K562 (cell line): ENCODE results near the gene TFDP1. TPM values are rescaled to one million over a fixed set of nuclear protein-coding genes. Genes with fewer than 3 reads are reported as not detected.

Source experiments
- ATAC-seq: fragments of 200-7000 bp; cut with Tn5 transposase; 3 replicates; pipeline ENCODE4 v1.9.1; 2020; ENCODE audit warnings: moderate library complexity
- BruUV-seq: library from RNA; stranded (reverse); fragments of 400-500 nt; replicated peaks from 2 replicates; lab custom pipeline; 2021; lab: Mats Ljungman, UMichigan
- CTCF ChIA-PET: fragments of 300-600 bp; formaldehyde crosslinking; extraction: SDS; loops from one replicate; lab custom pipeline; 2021; ENCODE audit warnings: low intra/inter-chr PET ratio; lab: Yijun Ruan, JAX
- POLR2A ChIA-PET: fragments of 300-600, 350-650 bp; sonication (Branson Sonifier 250); formaldehyde crosslinking; extraction: SDS; loops from one replicate; lab custom pipeline; 2021; ENCODE audit warnings: antibody characterized with exemption, inconsistent platforms; lab: Yijun Ruan, JAX
- DNase-seq, 4 experiments: peaks; one replicate each; pipeline versions ENCODE4 v3.0.0 to v3.0.0-alpha.2; 2011 to 2018; ENCODE audit warnings: low spot score in 3 of 4, mixed read lengths in 3 of 4; ENCODE audit errors: extremely low read depth in 1 of 4
- FAIRE-seq: peaks from 2 replicates; lab custom pipeline; 2011; peaks lifted over from hg19 to GRCh38; lab: Jason Lieb, UNC
- H2AFZ ChIP-seq: 2 replicates; pipeline ENCODE4 v1.6.0; 2011; ENCODE audit warnings: low read depth, low read length, control low read depth, inconsistent platforms
- H3K27ac ChIP-seq: fragments of 200-600 bp; 3 replicates; pipeline ENCODE4 v1.8.0; 2011; ENCODE audit warnings: low read depth, mild to moderate bottlenecking, control low read depth, inconsistent platforms, low read length, moderate library complexity, mixed read lengths; ENCODE audit errors: extremely low read depth
- H3K27me3 ChIP-seq, 2 experiments: fragments of 300-600 bp in 1 of 2; 2 replicates in 1 of 2; 3 replicates in 1 of 2; pipeline versions ENCODE4 v1.6.0 to v1.8.0; 2011; ENCODE audit warnings: inconsistent platforms in 2 of 2, low read length in 2 of 2, mild to moderate bottlenecking in 1 of 2, mixed read lengths in 1 of 2, moderate library complexity in 1 of 2; ENCODE audit not compliant: control insufficient read depth in 2 of 2, insufficient read depth in 2 of 2
- H3K36me3 ChIP-seq: fragments of 300-600 bp; 3 replicates; pipeline ENCODE4 v1.8.0; 2011; ENCODE audit warnings: mild to moderate bottlenecking, low read length, inconsistent platforms; ENCODE audit not compliant: control insufficient read depth, insufficient read depth
- H3K4me1 ChIP-seq, 2 experiments: fragments of 200-600 bp in 1 of 2; replicated peaks in 1 of 2; 2 replicates in 1 of 2; 3 replicates in 1 of 2; pipeline versions ENCODE4 v1.5.1 to v1.8.0; 2011; ENCODE audit warnings: inconsistent platforms in 2 of 2, low read length in 2 of 2, mild to moderate bottlenecking in 1 of 2, mixed read lengths in 1 of 2, moderate library complexity in 1 of 2; ENCODE audit not compliant: control insufficient read depth in 2 of 2, insufficient read depth in 2 of 2
- H3K4me2 ChIP-seq: 2 replicates; pipeline ENCODE4 v1.6.1; 2011; ENCODE audit warnings: low read length, control low read depth, inconsistent platforms, mixed read lengths; ENCODE audit not compliant: insufficient read depth
- H3K4me3 ChIP-seq: fragments of 200-600 bp; sonication (generic), shearing (Covaris generic); 2 replicates; pipeline ENCODE4 v1.5.1; 2016; ENCODE audit warnings: control low read depth, inconsistent platforms
- H3K79me2 ChIP-seq: fragments of 200-600 bp; 3 replicates; pipeline ENCODE4 v1.8.0; 2011; ENCODE audit warnings: low read length, inconsistent platforms; ENCODE audit not compliant: control insufficient read depth, insufficient read depth
- H3K9ac ChIP-seq, 2 experiments: 2 replicates each; pipeline versions ENCODE4 v1.6.0 to v1.6.1; 2011; ENCODE audit warnings: low read depth in 2 of 2, low read length in 2 of 2, control low read depth in 1 of 2, inconsistent platforms in 1 of 2, mild to moderate bottlenecking in 1 of 2, mixed read lengths in 1 of 2; ENCODE audit not compliant: insufficient read depth in 1 of 2
- H3K9me1 ChIP-seq: one replicate; pipeline ENCODE4 v1.6.0; 2011; ENCODE audit warnings: inconsistent platforms, mild to moderate bottlenecking, low read length, moderate library complexity; ENCODE audit not compliant: control insufficient read depth, insufficient read depth
- H3K9me3 ChIP-seq: replicated peaks from 2 replicates; pipeline ENCODE4 v1.5.1; 2011; ENCODE audit warnings: low read depth, low read length, inconsistent platforms; ENCODE audit not compliant: control insufficient read depth, insufficient read depth
- H4K20me1 ChIP-seq: replicated peaks from 2 replicates; pipeline ENCODE4 v1.6.1; 2011; ENCODE audit warnings: low read length, inconsistent platforms, mixed read lengths; ENCODE audit not compliant: control insufficient read depth, insufficient read depth
- HMGN3 ChIP-seq: IDR thresholded peaks from 2 replicates; pipeline ENCODE4 v1.6.1; 2011; ENCODE audit warnings: borderline replicate concordance, low read depth, mild to moderate bottlenecking, mixed read lengths, low read length; ENCODE audit not compliant: insufficient read length; ENCODE audit errors: extremely low read depth
- NR3C1 ChIP-seq: sonication (generic); formaldehyde crosslinking; IDR thresholded peaks from 2 replicates; pipeline ENCODE4 v1.8.1; 2022; ENCODE audit warnings: missing genetic modification reagents
- RFX5 ChIP-seq: IDR thresholded peaks from 2 replicates; pipeline ENCODE4 v1.6.1; 2011; ENCODE audit warnings: low read depth, mild to moderate bottlenecking, improper control_type of control experiment, low read length
- SREBF2 ChIP-seq: sonication (generic); formaldehyde crosslinking; IDR thresholded peaks from 2 replicates; pipeline ENCODE4 v1.4.0; 2020; ENCODE audit warnings: mild to moderate bottlenecking, missing genetic modification reagents
- WGBS: fragments of 100-300 bp; shearing (Covaris generic); methylation state at CpG from one replicate; pipeline ENCODE4 v1.1.6; 2016; ENCODE audit warnings: low coverage, mixed read lengths; ENCODE audit not compliant: insufficient coverage; ENCODE audit errors: missing lambda C conversion rate; 5-methylcytosine and 5-hydroxymethylcytosine counted together
- in situ Hi-C: fragments of 300-500 bp; cut with MboI; formaldehyde crosslinking; loops from 4 replicates; pipeline ENCODE4 v1.15.0; 2018; ENCODE audit warnings: inconsistent platforms, mixed read lengths
- intact Hi-C: fragments of 100-400 bp; cut with micrococcal nuclease; formaldehyde crosslinking; loops from 2 replicates; pipeline ENCODE4 v1.14.2; 2022
- polyA plus RNA-seq, 8 experiments: library from polyadenylated mRNA; depleted of rRNA in 4 of 8; stranded (reverse) in 5 of 8; unstranded in 3 of 8; fragments of >200 nt; fragmentation: Nextera tagmentation in 2 of 8; fragmentation: Illumina TruSeq in 1 of 8; extraction: Ambion mirVana in 2 of 8; extraction: Trizol in 1 of 8; gene quantifications; 2 replicates each; pipeline versions ENCODE4 v1.2.1 to v1.2.3, GENCODE V29; 2011 to 2014; ENCODE audit warnings: inconsistent platforms in 1 of 8, missing spikeins in 1 of 8
- total RNA-seq, 7 experiments: library from RNA; depleted of rRNA in 6 of 7; stranded (reverse); fragments of >200 nt in 6 of 7; fragmentation: Illumina TruSeq in 2 of 7; extraction: Trizol in 2 of 7; gene quantifications; 2 replicates each; pipeline versions ENCODE4 v1.2.1 to v1.2.3, GENCODE V29; 2011 to 2021; ENCODE audit warnings: low replicate concordance in 1 of 7
- TF ChIP-seq, protein P1 (sequence below), 2 experiments: fragments of 450-650 bp in 1 of 2; sonication (generic) in 1 of 2; formaldehyde crosslinking; conservative IDR thresholded peaks; 2 replicates each; pipeline versions ENCODE4 v1.4.0 to v1.8.1; 2020 to 2022; ENCODE audit warnings: mild to moderate bottlenecking in 1 of 2, missing genetic modification reagents in 1 of 2

TFDP1 gene
- total and polyA plus RNA-seq, 9 of the 15 experiments (the other 6 are each of a cell fraction or from before 2014, with no cell fraction given), result 33.8 to 145 (median 69.1) TPM

GRCh38 chr13:113646921-113647340 is 62.4 kb downstream of the TFDP1 start:
- Histone ChIP-seq H3K27me3 (peaks cover 0 to 8% of the 10 kb centered on the region in 2 experiments; a peak in 2 of 5 replicates), H4K20me1 (no peaks in the 10 kb centered on the region), H3K9ac (no peak overlapping the region), H3K4me2 (no peak overlapping the region), H3K9me3 (peaks cover 5% of the 10 kb centered on the region), H3K27ac (no peak overlapping the region), H3K9me1 (no peaks in the 10 kb centered on the region), H3K79me2 (no peaks in the 10 kb centered on the region), H2AFZ (no peak overlapping the region), H3K4me1 (no peaks in the 10 kb centered on the region), H3K4me3 (no peak overlapping the region), H3K36me3 (peaks cover under 1% of the 10 kb centered on the region; the same call in 2 of the 3 replicates)
- no peak for DNase-seq
- in situ Hi-C loops (no loop called here), intact Hi-C loops (no loop called here)
- ATAC-seq, result no peak
- POLR2A ChIA-PET, result no interaction called here
- TF ChIP-seq RFX5 (no peak), NR3C1 (no peak), SREBF2 (no peak), HMGN3 (no peak)
- TF ChIP-seq, protein P1, sequence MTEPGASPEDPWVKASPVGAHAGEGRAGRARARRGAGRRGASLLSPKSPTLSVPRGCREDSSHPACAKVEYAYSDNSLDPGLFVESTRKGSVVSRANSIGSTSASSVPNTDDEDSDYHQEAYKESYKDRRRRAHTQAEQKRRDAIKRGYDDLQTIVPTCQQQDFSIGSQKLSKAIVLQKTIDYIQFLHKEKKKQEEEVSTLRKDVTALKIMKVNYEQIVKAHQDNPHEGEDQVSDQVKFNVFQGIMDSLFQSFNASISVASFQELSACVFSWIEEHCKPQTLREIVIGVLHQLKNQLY (CRISPR knock-in tag; conservative IDR thresholded peaks at IDR 0.05), result no peak
- CTCF ChIA-PET, result no interaction called here
- 93% methylated on average over 8 of the region's 10 CpGs for WGBS
- no peak for FAIRE-seq
- no TSS peak for BruUV-seq
